Activated naive CD4-positive, alpha-beta T cell treated with anti-CD3 and anti-CD28 coated beads for 36 hours (primary cell): ENCODE measurements around the gene HOXA3. TPM values are rescaled to one million over a fixed set of nuclear protein-coding genes. Genes with fewer than 3 reads are reported as not detected.

Source experiments
- CTCF ChIA-PET: fragments of 350-600 bp; sonication (Branson Sonifier 250); formaldehyde crosslinking; loops from one replicate; lab custom pipeline; 2021; ENCODE audit warnings: antibody characterized with exemption; lab: Charles Lee
- DNase-seq: peaks from one replicate; pipeline ENCODE4 v3.0.0-alpha.2; 2020
- H3K27ac Mint-ChIP-seq: one replicate; pipeline ENCODE4 v1.8.0; 2021; ENCODE audit warnings: mild to moderate bottlenecking, mixed read lengths
- H3K27me3 Mint-ChIP-seq: one replicate; pipeline ENCODE4 v1.8.0; 2021; ENCODE audit warnings: low read depth, mixed read lengths
- H3K36me3 Mint-ChIP-seq: one replicate; pipeline ENCODE4 v1.8.0; 2021; ENCODE audit warnings: low read depth, mixed read lengths
- H3K4me1 Mint-ChIP-seq: one replicate; pipeline ENCODE4 v1.8.0; 2021; ENCODE audit warnings: low read depth, mixed read lengths
- H3K4me3 Mint-ChIP-seq: one replicate; pipeline ENCODE4 v1.8.0; 2021; ENCODE audit warnings: mild to moderate bottlenecking, moderate library complexity, mixed read lengths
- H3K9me3 Mint-ChIP-seq: one replicate; pipeline ENCODE4 v1.8.0; 2021; ENCODE audit warnings: mixed read lengths
- intact Hi-C: fragments of 100-400 bp; cut with micrococcal nuclease; formaldehyde crosslinking; loops from one replicate; pipeline ENCODE4 v1.15.1; 2023
- total RNA-seq, 2 experiments: library from RNA; stranded (reverse); gene quantifications; one replicate each; pipeline ENCODE4 v1.2.3, GENCODE V29; 2021

The HOXA3 gene
- total RNA-seq, 2 experiments from 2014 or later = not detected

DNA sequence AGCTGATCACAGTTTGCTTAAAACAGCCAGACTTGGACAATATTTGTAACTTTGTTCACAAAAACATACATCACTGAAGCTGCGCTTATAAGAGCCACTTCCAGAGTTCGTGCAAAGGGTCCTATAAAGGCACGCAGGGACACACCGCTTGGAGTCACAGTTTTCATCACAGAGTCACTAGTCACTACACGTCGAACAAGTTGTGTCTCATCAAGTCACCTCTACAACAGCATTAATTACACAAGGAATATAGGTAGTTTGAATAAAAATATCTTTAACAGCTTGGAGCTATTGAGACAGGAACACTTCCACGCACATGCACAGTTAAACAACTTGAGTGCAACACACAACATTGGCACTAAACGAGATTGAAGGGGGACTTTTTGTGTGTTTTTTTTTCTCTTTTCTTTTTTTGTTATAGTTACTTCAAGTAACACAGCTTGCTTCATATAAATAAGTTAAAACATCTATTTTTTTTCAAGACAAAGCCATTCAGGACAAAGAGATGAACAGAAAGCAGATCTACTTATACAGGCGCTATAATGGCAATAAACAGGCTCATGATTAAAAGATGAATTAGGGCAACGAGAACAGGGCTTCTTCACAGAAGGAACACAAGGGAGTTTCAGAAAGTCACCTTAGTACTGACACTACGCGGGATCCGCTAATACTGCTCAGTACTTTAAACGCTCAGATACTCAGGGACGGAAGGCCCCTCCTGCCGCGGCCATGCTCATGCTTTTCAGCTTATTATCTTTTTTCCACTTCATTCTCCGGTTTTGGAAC is 11.1 kb downstream of the HOXA3 start:
- Mint-ChIP-seq H3K27me3 (peaks cover 56% of the 10 kb centered on the region), H3K9me3 (no peaks in the 10 kb centered on the region), H3K4me1 (no peaks in the 10 kb centered on the region), H3K27ac (no peak overlapping the region), H3K36me3 (no peaks in the 10 kb centered on the region), H3K4me3 (no peak overlapping the region)
- intact Hi-C loops = no loop called here
- CTCF ChIA-PET = interaction anchor here (0.7 kb wide), 1 partner anchor 38 kb away, joined by 3 read pairs; no protein-coding TSS in a partner anchor
- DNase-seq = no peak

DNA sequence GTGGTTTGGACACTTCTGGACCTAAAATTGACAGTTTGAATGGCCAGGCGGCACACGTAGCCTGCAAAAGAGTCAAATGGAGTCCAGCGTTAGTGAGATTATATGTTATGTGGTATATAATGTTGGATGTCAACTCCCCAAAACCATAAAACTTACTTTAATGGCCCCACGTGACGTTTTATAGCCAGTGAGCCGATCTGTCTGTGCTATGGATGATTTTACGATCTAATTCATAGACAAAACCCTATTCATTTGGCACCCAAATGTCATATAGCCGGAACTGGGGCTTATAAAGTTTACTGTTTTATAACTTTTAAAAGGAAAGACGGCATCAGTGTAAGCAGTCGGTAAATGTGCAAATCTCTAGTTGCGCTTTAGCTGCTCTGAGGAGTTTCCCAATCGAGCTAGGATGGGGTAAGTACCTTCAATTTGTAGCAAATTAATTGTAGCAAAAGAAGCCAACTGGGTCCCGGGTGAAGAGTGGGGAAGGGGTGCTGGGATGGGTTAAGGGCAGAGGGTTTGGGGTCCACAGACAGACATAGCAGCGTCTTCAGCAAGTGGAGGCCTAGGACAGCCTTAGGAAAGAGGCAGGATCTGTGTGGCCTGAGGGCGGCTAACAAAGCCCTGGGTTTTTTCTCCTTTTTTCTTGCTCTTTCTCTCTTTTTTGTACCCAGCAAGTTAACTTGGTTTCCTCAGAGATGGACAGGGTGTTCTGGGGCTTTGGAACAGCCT is 12.1 kb downstream of the HOXA3 start:
- H3K36me3 Mint-ChIP-seq = no peaks in the 10 kb centered on the region
- no peak for DNase-seq
- H3K27me3 Mint-ChIP-seq = peaks cover 59% of the 10 kb centered on the region
- peaks cover 3% of the 10 kb centered on the region for H3K4me1 Mint-ChIP-seq
- CTCF ChIA-PET = interaction anchor here (1.9 kb wide), 1 partner anchor 10 kb away, joined by 8 read pairs; no protein-coding TSS in a partner anchor
- H3K27ac Mint-ChIP-seq = no peak overlapping the region
- no peaks in the 10 kb centered on the region for H3K9me3 Mint-ChIP-seq
- intact Hi-C loops = no loop called here
- no peak overlapping the region for H3K4me3 Mint-ChIP-seq

DNA sequence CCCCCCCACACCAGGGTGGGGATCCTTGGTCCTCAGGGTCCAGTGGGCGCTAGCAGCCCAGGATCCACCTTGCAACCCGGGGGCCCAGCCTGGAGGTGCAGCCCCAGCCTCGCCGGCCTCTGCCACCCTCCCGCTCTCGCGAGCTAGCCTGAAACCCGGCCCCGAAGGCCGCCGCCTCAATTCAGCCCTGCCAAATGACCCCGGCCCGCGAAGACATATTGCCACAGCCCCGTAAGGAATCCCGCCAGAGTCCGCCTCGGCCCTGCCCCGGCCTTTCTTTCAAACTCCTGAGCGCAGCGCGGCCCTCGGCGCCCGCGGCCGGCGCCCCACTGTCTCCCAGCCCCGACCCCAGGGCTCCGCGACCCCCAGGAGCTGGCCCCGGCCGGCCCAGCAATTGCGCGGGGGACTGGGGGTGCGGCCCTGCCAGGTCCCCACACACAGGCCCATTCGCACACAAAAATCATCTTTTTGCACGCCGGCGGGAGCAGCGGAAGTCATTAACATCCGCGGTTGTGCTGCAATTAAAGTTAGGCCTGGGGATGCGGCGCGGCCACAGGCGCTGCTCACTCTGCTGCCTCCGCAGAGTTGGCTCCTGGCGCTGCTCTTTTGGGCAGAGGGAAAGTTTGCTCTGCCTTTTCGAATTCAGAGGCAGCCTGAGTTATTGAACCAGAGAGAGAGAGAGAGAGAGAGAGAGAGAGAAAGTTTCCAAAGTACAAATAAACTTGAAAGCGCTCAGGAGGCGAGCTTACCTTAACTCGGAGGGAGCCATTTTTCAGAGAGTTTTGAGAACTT is 12.9 kb downstream of the HOXA3 start:
- Mint-ChIP-seq H3K27me3 (peaks cover 57% of the 10 kb centered on the region), H3K4me3 (no peak overlapping the region), H3K4me1 (peaks cover 9% of the 10 kb centered on the region), H3K36me3 (no peaks in the 10 kb centered on the region), H3K9me3 (no peaks in the 10 kb centered on the region), H3K27ac (no peak overlapping the region)
- DNase-seq = no peak
- intact Hi-C loops = no loop called here
- CTCF ChIA-PET = interaction anchor here (1.9 kb wide), 1 partner anchor 11 kb away, joined by 8 read pairs; no protein-coding TSS in a partner anchor

DNA sequence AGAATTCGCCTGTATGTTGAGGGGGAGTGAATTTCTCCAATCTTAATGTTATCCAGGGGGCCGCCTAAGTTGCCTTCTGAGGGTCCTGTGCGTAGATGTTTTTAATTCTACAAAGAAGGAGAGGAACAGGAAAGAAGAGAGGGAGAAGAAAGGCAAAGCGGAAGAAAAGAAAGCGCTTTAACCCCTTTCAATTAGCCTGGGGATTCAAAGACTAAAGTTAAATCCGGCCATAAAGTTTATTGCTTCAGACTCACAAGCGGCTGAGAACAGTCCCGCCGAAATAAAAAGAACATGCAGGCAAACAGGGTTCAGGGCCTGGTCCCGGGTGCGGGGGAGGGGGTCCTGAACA is 13.4 kb downstream of the HOXA3 start:
- Mint-ChIP-seq H3K4me3 (no peak overlapping the region), H3K27ac (no peak overlapping the region), H3K4me1 (peaks cover 15% of the 10 kb centered on the region), H3K9me3 (no peaks in the 10 kb centered on the region), H3K36me3 (no peaks in the 10 kb centered on the region), H3K27me3 (peaks cover 54% of the 10 kb centered on the region)
- DNase-seq = no peak
- CTCF ChIA-PET = interaction anchor here (1.9 kb wide), 1 partner anchor 11 kb away, joined by 8 read pairs; no protein-coding TSS in a partner anchor
- intact Hi-C loops = no loop called here

DNA sequence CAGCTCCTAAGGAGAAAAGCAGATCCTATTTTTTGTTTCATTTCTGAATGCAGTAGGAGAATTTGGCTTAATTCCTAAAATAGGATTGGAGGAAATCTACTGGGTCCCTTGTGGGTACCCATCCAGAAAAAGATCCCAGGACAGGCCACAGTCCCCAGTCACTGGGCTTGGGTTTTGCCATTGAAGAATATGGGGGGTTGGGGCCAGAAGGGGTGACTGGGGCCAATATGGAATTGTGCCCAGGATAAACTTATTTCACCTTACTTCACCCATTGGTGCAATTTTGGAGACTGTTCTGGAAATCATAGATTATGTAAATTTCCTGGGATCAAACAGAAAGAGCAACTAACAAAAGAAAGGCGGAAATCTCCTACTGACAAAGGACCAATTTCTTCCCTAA is 13.9 kb downstream of the HOXA3 start:
- CTCF ChIA-PET = no interaction called here
- no peak overlapping the region for H3K4me3 Mint-ChIP-seq
- H3K27me3 Mint-ChIP-seq = peaks cover 55% of the 10 kb centered on the region
- H3K4me1 Mint-ChIP-seq = peaks cover 19% of the 10 kb centered on the region
- intact Hi-C loops = no loop called here
- no peaks in the 10 kb centered on the region for H3K9me3 Mint-ChIP-seq
- DNase-seq = no peak
- H3K27ac Mint-ChIP-seq = no peak overlapping the region
- no peaks in the 10 kb centered on the region for H3K36me3 Mint-ChIP-seq

DNA sequence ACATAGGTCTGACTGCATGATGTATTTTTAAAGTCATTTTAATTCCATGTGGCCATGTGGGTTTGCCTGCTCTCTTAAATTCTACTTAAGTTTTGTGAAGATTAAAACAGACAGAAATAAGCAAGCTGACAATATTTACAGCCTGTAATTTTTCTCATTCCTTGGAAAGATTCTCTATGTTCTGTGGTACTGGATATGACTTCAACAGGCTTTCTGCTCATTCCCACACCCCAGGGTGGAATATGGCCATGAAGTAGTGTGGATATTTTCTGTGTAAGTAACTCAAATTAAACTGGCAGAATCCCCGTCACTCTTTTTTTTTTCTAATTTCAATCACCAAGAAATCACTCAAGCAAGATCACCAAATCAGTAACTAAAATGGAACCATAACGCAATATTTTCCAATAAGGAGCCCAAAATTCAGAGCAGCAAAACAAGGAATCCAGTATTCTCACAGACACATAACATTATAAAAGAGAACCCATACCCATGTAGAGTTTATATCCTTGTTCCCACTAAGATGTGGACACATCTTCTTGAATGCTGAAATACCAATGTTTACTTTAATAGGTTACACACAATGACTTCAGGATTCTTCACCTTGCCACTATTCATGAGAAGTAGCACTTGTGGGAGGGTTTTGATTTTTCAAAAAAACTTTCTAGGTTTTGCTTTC is 14.6 kb downstream of the HOXA3 start:
- Mint-ChIP-seq H3K4me1 (peaks cover 19% of the 10 kb centered on the region), H3K27ac (no peak overlapping the region), H3K36me3 (no peaks in the 10 kb centered on the region), H3K27me3 (peaks cover 59% of the 10 kb centered on the region), H3K9me3 (no peaks in the 10 kb centered on the region), H3K4me3 (no peak overlapping the region)
- CTCF ChIA-PET = no interaction called here
- intact Hi-C loops = no loop called here
- DNase-seq = no peak

DNA sequence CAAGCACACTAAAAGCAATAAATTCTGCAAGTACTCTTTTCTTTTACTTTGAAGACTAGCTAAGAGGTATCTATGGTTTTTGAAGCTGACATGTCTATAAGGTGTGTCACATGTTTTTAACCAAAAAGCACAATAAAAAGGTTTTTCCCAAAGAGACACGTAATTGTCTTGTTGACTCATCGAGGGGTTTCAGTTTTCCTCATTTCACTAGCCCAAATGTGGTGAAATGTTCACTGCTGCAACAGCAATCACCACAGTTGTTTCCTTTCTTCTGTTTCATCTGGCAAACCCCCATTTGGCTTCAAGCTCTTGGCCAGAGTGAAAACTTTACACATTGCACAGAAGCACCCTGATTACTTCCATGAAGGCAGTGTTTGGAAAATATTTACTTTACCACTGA is 18.0 kb downstream of the HOXA3 start:
- peak; percentile 64 for DNase-seq
- H3K27ac Mint-ChIP-seq = peak overlapping the region; percentile 51
- CTCF ChIA-PET = interaction anchor here (0.7 to 1.1 kb wide), 3 partner anchors 27 to 452 kb away, joined by 3 to 5 read pairs (median 5); no protein-coding TSS in a partner anchor
- intact Hi-C loops = loop anchor here (1.0 to 2.0 kb wide), 6 partner anchors 16 to 980 kb away; partner anchors contain the start of gene SKAP2
- peaks cover 54% of the 10 kb centered on the region for H3K27me3 Mint-ChIP-seq
- peaks cover 19% of the 10 kb centered on the region for H3K4me1 Mint-ChIP-seq
- no peaks in the 10 kb centered on the region for H3K36me3 Mint-ChIP-seq
- no peaks in the 10 kb centered on the region for H3K9me3 Mint-ChIP-seq
- H3K4me3 Mint-ChIP-seq = no peak overlapping the region

DNA sequence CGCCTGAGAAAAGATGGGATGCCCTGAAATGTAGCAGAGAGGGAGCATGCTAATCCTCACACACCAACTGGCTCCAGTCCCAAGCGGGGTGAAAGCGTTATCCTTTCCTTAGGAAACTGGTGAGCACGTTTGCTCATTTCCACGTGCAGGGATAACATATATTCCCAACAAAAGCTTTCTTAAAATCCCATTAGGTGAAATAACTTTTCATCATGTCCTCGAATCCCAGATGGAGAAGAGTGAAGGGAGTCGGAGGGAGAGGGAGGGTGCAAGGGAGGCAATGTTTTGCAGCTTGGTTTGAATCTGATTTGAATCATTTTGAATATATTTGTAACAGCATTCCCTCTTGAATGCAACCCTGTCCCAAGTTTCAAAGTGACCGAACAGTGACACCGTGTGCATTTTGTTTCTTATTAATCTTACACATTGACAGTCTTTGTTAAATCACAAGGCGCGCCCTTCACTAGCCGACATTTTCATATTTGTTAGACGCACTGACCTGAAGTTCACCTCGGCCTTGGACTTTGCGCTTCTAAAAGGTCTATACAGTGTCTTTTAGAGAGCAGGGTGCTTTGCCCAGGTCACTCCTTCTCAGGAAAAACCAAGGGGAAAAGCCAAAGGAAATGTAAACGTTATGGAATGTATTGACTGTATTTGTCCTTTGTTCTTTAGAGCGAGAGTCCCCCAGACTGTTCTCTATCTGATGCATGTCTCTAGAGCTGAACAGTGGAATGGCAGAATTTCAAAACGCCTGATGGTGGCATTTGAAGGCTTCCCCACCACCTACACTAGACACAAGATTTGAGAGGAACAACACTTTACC is 18.8 kb downstream of the HOXA3 start:
- no peaks in the 10 kb centered on the region for H3K36me3 Mint-ChIP-seq
- peaks cover 54% of the 10 kb centered on the region for H3K27me3 Mint-ChIP-seq
- CTCF ChIA-PET = interaction anchor here (1.1 to 1.2 kb wide), 2 partner anchors 10 to 444 kb away, joined by 3 read pairs; partner anchors contain the start of gene HOXA5
- H3K27ac Mint-ChIP-seq = peak overlapping the region; percentile 17
- DNase-seq = no peak
- H3K4me1 Mint-ChIP-seq = peaks cover 19% of the 10 kb centered on the region
- intact Hi-C loops = loop anchor here (1.0 to 2.0 kb wide), 6 partner anchors 17 to 979 kb away; partner anchors contain the start of gene SKAP2
- no peaks in the 10 kb centered on the region for H3K9me3 Mint-ChIP-seq
- no peak overlapping the region for H3K4me3 Mint-ChIP-seq

DNA sequence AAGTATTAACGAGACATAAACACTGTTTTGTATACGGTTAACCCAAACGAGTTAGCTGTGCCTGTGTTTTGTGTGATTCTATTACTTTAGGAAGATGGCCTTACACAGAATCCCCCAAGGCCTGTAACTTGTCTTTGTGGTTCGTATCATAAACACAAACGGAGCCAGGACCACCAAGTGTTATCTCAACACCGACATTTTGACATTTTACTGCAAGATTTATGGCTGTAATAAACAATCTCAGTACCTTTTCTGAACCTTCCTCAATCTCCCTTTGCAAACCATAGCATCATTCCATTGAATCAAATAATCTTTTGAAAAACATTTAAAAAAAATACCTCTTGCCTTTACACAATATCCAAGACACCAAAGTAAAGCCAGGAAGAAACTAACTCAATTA is 19.4 kb downstream of the HOXA3 start:
- Mint-ChIP-seq H3K4me3 (no peak overlapping the region), H3K9me3 (no peaks in the 10 kb centered on the region), H3K27me3 (peaks cover 52% of the 10 kb centered on the region), H3K27ac (no peak overlapping the region), H3K36me3 (no peaks in the 10 kb centered on the region), H3K4me1 (peaks cover 19% of the 10 kb centered on the region)
- CTCF ChIA-PET = interaction anchor here (1.2 kb wide), 1 partner anchor 11 kb away, joined by 3 read pairs; the partner anchor contains the start of gene HOXA5
- intact Hi-C loops = no loop called here
- DNase-seq = no peak

DNA sequence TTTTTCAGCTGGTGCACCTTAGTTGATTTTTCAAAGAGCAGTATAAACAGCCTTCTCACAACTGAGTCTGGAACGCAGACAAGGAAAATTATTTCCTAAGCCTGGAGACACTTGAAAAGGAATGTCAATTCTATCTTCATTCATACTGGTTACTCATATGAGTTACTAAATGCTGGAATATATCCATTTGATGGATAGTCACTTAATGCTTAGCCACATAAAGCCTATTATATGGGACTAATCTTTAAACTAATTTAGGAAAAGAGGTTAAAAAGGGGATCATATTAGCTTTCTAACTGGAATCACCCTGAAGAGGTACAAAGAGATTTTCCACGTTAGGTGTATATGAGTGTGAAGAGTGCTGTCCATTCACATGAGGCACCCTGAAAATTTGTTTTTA is 20.2 kb downstream of the HOXA3 start:
- Mint-ChIP-seq H3K36me3 (no peaks in the 10 kb centered on the region), H3K27ac (no peak overlapping the region), H3K4me1 (peaks cover 19% of the 10 kb centered on the region), H3K4me3 (no peak overlapping the region), H3K27me3 (peaks cover 55% of the 10 kb centered on the region), H3K9me3 (no peaks in the 10 kb centered on the region)
- CTCF ChIA-PET = no interaction called here
- intact Hi-C loops = no loop called here
- DNase-seq = no peak

DNA sequence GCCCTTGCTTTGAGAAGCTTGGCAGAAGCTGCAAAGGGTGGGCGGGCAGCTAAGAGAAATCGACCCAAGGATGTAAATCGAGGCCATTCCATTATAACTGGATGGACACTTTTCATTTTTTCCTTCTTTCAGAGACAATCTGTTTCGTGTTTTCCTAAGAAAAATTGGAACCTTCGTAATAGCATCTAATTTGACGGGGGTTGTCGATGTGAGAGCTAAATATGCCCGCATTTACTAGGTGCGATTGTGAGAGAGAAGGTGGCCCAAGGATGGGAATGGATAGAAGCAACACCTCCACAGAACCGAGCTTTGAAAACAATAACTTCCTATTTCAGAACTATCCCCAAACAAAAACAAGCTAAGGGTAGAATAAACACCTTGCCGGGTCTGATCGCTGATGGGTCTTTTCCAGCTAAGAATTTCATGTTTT is 21.0 kb downstream of the HOXA3 start:
- H3K27me3 Mint-ChIP-seq = peaks cover 53% of the 10 kb centered on the region
- no peaks in the 10 kb centered on the region for H3K36me3 Mint-ChIP-seq
- peak overlapping the region; percentile 53 for H3K4me3 Mint-ChIP-seq
- intact Hi-C loops = no loop called here
- CTCF ChIA-PET = interaction anchor here (0.6 to 0.7 kb wide), 2 partner anchors 14 to 281 kb away, joined by 4 read pairs; no protein-coding TSS in a partner anchor
- H3K9me3 Mint-ChIP-seq = no peaks in the 10 kb centered on the region
- H3K27ac Mint-ChIP-seq = no peak overlapping the region
- DNase-seq = no peak
- H3K4me1 Mint-ChIP-seq = peaks cover 19% of the 10 kb centered on the region
